ENCODE results near the gene SF3B3.

DNA sequence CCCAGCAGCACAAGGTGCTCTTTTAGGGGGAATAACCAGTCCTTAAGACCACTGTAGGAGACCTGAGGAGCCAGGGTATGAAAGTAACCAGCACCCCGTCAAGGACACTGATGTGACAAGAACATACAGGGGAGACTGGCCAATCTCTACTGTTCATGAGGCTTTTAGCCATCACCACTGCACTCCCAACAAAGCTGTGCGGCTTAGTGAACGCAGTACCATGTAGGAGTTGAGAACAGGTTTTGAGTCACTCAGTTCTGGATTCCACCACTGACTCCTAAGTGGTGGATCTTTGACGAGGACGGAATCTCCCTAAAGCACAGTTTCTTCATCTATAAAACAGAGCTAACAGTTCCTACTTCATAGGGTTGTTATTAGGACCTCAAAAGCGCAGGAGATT is 27.1 kb upstream of the SF3B3 start:
- TF ChIP-seq POLR2A (IDR thresholded peaks at IDR 0.05) (no peak), POLR2AphosphoS5 (IDR thresholded peaks at IDR 0.05) (no peak)
- TF ChIP-seq, protein P1, sequence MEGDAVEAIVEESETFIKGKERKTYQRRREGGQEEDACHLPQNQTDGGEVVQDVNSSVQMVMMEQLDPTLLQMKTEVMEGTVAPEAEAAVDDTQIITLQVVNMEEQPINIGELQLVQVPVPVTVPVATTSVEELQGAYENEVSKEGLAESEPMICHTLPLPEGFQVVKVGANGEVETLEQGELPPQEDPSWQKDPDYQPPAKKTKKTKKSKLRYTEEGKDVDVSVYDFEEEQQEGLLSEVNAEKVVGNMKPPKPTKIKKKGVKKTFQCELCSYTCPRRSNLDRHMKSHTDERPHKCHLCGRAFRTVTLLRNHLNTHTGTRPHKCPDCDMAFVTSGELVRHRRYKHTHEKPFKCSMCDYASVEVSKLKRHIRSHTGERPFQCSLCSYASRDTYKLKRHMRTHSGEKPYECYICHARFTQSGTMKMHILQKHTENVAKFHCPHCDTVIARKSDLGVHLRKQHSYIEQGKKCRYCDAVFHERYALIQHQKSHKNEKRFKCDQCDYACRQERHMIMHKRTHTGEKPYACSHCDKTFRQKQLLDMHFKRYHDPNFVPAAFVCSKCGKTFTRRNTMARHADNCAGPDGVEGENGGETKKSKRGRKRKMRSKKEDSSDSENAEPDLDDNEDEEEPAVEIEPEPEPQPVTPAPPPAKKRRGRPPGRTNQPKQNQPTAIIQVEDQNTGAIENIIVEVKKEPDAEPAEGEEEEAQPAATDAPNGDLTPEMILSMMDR (IDR thresholded peaks at IDR 0.05 in 8 of 11, conservative IDR thresholded peaks at IDR 0.05 in 3 of 11) = no peak

Measured in spleen (tissue), 7 donors.